Prostate gland (tissue), 2 donors: Measurements from ENCODE around the gene CDH10. TPM values are rescaled to one million over a fixed set of nuclear protein-coding genes. Genes with fewer than 3 reads are reported as not detected.

Experiments used
- DNase-seq: peaks from one replicate; pipeline ENCODE4 v3.0.0-alpha.2; 2019; ENCODE audit warnings: low spot score
- H3K27ac ChIP-seq, 2 donors: fragments of 200-600 bp; sonication (generic); 2 replicates each; pipeline ENCODE4 v1.5.1; 2017 to 2019
- H3K27me3 ChIP-seq: fragments of 200-600 bp; sonication (generic); replicated peaks from 2 replicates; pipeline ENCODE4 v1.5.1; 2019; ENCODE audit not compliant: insufficient read depth
- H3K36me3 ChIP-seq, 2 donors: fragments of 200-600 bp; sonication (generic); 1 replicate in 1 of 2; 2 replicates in 1 of 2; pipeline versions ENCODE4 v1.5.1 to v1.8.1; 2017 to 2019
- H3K4me1 ChIP-seq: fragments of 200-600 bp; sonication (generic); replicated peaks from 2 replicates; pipeline ENCODE4 v1.5.1; 2019
- H3K4me3 ChIP-seq, 2 donors: fragments of 200-600 bp; sonication (generic); 2 replicates each; pipeline ENCODE4 v1.5.1; 2017 to 2019
- H3K9me3 ChIP-seq: fragments of 200-600 bp; sonication (generic); 2 replicates; pipeline ENCODE4 v1.5.1; 2017
- POLR2A ChIP-seq: fragments of 450-650 bp; IDR thresholded peaks from one replicate; pipeline ENCODE4 v1.6.1; 2016; ENCODE audit warnings: antibody characterized with exemption, mild to moderate bottlenecking
- POLR2AphosphoS5 ChIP-seq: sonication (generic); formaldehyde crosslinking; IDR thresholded peaks from one replicate; pipeline ENCODE4 v1.6.1; 2017; ENCODE audit warnings: antibody characterized with exemption
- WGBS: methylation state at CpG from one replicate; pipeline ENCODE4 v1.1.5; 2018; 5-methylcytosine and 5-hydroxymethylcytosine counted together
- intact Hi-C: fragments of 100-400 bp; cut with DNase I; formaldehyde crosslinking; loops from one replicate; pipeline ENCODE4 v1.14.2; 2022
- total RNA-seq, 2 donors: library from RNA; depleted of rRNA; stranded (reverse); fragments of >200 nt; gene quantifications; one replicate each; pipeline ENCODE4 v1.1.0, GENCODE V29; 2016
- TF ChIP-seq, protein P1 (sequence below), 4 experiments: fragments of 200-600 bp in 2 of 4; fragments of 450-650 bp in 2 of 4; sonication (generic) in 2 of 4; IDR thresholded peaks; 1 replicate in 3 of 4; 2 replicates in 1 of 4; pipeline ENCODE4 v1.5.1; 2016 to 2019; ENCODE audit warnings: antibody characterized with exemption in 4 of 4, mild to moderate bottlenecking in 2 of 4, moderate library complexity in 2 of 4

The CDH10 gene
- total RNA-seq, 2 donors from 2014 or later, result 0.77 to 1.1 TPM

DNA sequence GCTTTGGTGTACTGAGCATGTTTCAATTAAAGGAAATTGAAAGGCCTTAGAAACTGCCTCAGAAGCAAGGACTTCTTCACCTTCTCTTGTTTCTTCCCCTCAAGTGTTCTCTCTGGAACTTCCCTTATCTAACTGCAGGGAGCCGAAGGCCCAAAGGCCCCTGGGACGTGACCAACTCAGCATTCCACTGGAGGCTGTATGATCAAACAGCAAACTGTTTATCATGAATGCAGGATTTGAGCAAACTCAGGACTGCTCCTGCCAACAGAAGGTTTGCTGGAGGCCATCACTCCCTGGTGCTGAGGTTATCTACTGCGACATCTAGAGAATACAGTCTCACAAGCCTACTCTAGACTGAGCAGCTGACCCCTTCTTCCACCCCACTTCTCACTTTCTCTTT lies 4.8 kb upstream of the CDH10 start:
- TF ChIP-seq POLR2AphosphoS5, result no peak
- no peak for TF ChIP-seq POLR2A
- TF ChIP-seq, protein P1, sequence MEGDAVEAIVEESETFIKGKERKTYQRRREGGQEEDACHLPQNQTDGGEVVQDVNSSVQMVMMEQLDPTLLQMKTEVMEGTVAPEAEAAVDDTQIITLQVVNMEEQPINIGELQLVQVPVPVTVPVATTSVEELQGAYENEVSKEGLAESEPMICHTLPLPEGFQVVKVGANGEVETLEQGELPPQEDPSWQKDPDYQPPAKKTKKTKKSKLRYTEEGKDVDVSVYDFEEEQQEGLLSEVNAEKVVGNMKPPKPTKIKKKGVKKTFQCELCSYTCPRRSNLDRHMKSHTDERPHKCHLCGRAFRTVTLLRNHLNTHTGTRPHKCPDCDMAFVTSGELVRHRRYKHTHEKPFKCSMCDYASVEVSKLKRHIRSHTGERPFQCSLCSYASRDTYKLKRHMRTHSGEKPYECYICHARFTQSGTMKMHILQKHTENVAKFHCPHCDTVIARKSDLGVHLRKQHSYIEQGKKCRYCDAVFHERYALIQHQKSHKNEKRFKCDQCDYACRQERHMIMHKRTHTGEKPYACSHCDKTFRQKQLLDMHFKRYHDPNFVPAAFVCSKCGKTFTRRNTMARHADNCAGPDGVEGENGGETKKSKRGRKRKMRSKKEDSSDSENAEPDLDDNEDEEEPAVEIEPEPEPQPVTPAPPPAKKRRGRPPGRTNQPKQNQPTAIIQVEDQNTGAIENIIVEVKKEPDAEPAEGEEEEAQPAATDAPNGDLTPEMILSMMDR (IDR thresholded peaks at IDR 0.05), result no peak
- no peaks in the 10 kb centered on the region for H3K4me1 ChIP-seq
- H3K4me3 ChIP-seq, result no peak overlapping the region
- H3K9me3 ChIP-seq, result no peaks in the 10 kb centered on the region
- intact Hi-C loops, result no loop called here
- no peak for DNase-seq
- H3K27me3 ChIP-seq, result no peaks in the 10 kb centered on the region
- WGBS, result 84% methylated on average over 3 of the region's 3 CpGs
- no peaks in the 10 kb centered on the region for H3K36me3 ChIP-seq
- H3K27ac ChIP-seq, result no peak overlapping the region

DNA sequence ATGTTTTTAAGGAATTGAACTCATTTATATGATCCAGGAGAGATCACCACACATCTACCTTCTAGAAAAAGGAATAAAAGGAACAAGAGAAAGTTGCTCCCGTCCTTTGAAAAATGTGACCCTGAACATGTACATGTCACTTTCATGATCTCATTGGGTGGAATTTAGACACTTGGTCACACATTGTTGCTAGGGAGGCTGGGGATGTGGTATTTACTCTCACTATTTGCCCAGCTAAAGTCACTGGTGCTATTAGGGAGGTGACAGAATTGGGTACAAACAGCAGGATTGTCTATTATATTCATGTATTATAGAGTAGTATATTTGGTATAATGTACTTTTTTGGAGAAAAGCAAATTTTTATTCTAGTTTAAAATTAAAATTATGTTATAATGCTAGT lies 2.1 kb upstream of the CDH10 start:
- 91% methylated on average over 1 of the region's 1 CpG for WGBS
- no peak overlapping the region for H3K27ac ChIP-seq
- H3K9me3 ChIP-seq, result no peaks in the 10 kb centered on the region
- H3K27me3 ChIP-seq, result no peaks in the 10 kb centered on the region
- DNase-seq, result no peak
- H3K36me3 ChIP-seq, result no peaks in the 10 kb centered on the region
- no peak overlapping the region for H3K4me3 ChIP-seq
- H3K4me1 ChIP-seq, result no peaks in the 10 kb centered on the region
- intact Hi-C loops, result no loop called here
- TF ChIP-seq POLR2AphosphoS5 (no peak), POLR2A (no peak)
- TF ChIP-seq, protein P1 (IDR thresholded peaks at IDR 0.05), result no peak

DNA sequence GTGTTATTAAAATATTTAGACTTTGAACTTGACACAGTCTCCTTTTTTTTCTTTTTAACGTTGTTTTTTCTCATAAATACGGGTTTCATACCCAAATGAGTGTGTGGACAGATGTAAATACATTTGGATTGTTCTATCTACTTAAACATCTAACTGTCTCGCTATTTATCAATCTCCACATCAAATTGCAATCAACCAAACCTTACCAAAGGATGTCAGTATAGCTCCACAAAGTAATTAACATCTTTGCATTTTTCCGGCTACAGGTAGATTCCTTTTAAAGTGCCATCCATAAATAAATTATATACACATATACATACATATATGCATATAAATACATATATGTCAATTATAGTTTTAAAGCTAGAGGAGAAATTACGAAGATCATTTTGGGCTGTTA lies 705 bp upstream of the CDH10 start:
- DNase-seq, result no peak
- TF ChIP-seq POLR2A, result no peak
- TF ChIP-seq POLR2AphosphoS5, result no peak
- TF ChIP-seq, protein P1 (IDR thresholded peaks at IDR 0.05), result no peak
- no peaks in the 10 kb centered on the region for H3K36me3 ChIP-seq
- WGBS, result 37% methylated on average over 5 of the region's 5 CpGs
- H3K4me3 ChIP-seq, result no peak overlapping the region
- no peaks in the 10 kb centered on the region for H3K4me1 ChIP-seq
- intact Hi-C loops, result no loop called here
- no peak overlapping the region for H3K27ac ChIP-seq
- no peaks in the 10 kb centered on the region for H3K9me3 ChIP-seq
- no peaks in the 10 kb centered on the region for H3K27me3 ChIP-seq

- Histone ChIP-seq H3K27ac (no peak overlapping the region), H3K9me3 (no peaks in the 10 kb centered on the region), H3K4me1 (no peaks in the 10 kb centered on the region), H3K27me3 (no peaks in the 10 kb centered on the region), H3K4me3 (no peak overlapping the region), H3K36me3 (no peaks in the 10 kb centered on the region)
- DNase-seq, result no peak
- intact Hi-C loops, result no loop called here
- WGBS, result 58% methylated on average over 2 of the region's 2 CpGs
- TF ChIP-seq POLR2AphosphoS5, result no peak
- TF ChIP-seq, protein P1 (IDR thresholded peaks at IDR 0.05), result no peak
- no peak for TF ChIP-seq POLR2A
Measured at GRCh38 chr5:24643880-24644279, 898 bp downstream of the CDH10 start.

DNA sequence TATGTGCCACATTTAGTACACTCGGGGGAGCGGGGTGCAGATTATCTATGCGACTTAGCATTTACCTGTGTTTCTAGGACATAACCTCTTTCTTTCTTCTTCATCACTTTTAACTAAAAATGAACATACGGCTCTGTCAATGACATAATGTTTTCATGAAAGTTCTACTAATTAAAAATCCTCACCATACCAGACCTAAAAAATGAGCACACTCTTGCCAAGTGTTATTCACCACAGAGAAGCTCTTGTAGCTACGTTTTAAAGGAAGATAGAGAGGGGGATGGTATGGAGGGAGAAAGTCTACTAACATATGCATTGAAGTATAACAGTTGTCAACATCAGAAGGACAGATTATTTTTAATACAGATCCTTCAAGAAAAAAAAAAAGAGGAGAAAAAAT lies 1.6 kb downstream of the CDH10 start:
- Histone ChIP-seq H3K27ac (no peak overlapping the region), H3K9me3 (no peaks in the 10 kb centered on the region), H3K4me3 (no peak overlapping the region), H3K4me1 (no peaks in the 10 kb centered on the region), H3K36me3 (no peaks in the 10 kb centered on the region), H3K27me3 (no peaks in the 10 kb centered on the region)
- TF ChIP-seq POLR2A (no peak), POLR2AphosphoS5 (no peak)
- TF ChIP-seq, protein P1 (IDR thresholded peaks at IDR 0.05), result no peak
- intact Hi-C loops, result no loop called here
- WGBS, result 48% methylated on average over 5 of the region's 5 CpGs
- no peak for DNase-seq
